Adrenal gland (tissue), 12 donors: Measurements from ENCODE around the gene KLK2. TPM values are rescaled to one million over a fixed set of nuclear protein-coding genes. Genes with fewer than 3 reads are reported as not detected.

Source experiments
- DNase-seq, 7 donors: peaks; one replicate each; pipeline ENCODE4 v3.0.0-alpha.2; 2019 to 2020
- H3K27ac ChIP-seq, 5 donors: fragments of 200-600 bp; sonication (generic) in 4 of 5; 1 replicate in 3 of 5; 2 replicates in 2 of 5; pipeline versions ENCODE4 v1.5.1 to v1.8.0; 2016 to 2020; ENCODE audit warnings: mild to moderate bottlenecking in 1 of 5
- H3K27me3 ChIP-seq: fragments of 200-600 bp; 2 replicates; pipeline ENCODE4 v1.8.0; 2021
- H3K36me3 ChIP-seq, 2 donors: fragments of 200-600 bp; replicated peaks in 1 of 2; 1 replicate in 1 of 2; 2 replicates in 1 of 2; pipeline versions ENCODE4 v1.5.1 to v1.8.0; 2018 to 2022
- H3K4me1 ChIP-seq, 2 donors: fragments of 200-600 bp; replicated peaks in 1 of 2; 1 replicate in 1 of 2; 2 replicates in 1 of 2; pipeline versions ENCODE4 v1.5.1 to v1.8.0; 2018 to 2021
- H3K4me3 ChIP-seq, 4 donors: fragments of 200-600 bp; sonication (generic) in 3 of 4; one replicate each; pipeline ENCODE4 v1.5.1; 2016 to 2018
- H3K9me3 ChIP-seq, 3 donors: fragments of 200-600 bp; sonication (generic) in 1 of 3; replicated peaks in 1 of 3; 1 replicate in 2 of 3; 2 replicates in 1 of 3; pipeline versions ENCODE4 v1.5.1 to v1.8.0; 2016 to 2021
- CTCF ChIP-seq, 6 experiments: fragments of 450-650 bp in 4 of 6; fragments of 200-600 bp in 2 of 6; sonication (generic) in 1 of 6; IDR thresholded peaks; 1 replicate in 5 of 6; 2 replicates in 1 of 6; pipeline versions ENCODE4 v1.5.1 to v1.8.0; 2016 to 2021; ENCODE audit warnings: antibody characterized with exemption in 6 of 6, mild to moderate bottlenecking in 2 of 6, moderate library complexity in 1 of 6
- POLR2A ChIP-seq, 2 donors: fragments of 450-650 bp; IDR thresholded peaks; one replicate each; pipeline ENCODE4 v1.6.1; 2017; ENCODE audit warnings: antibody characterized with exemption in 2 of 2, mild to moderate bottlenecking in 2 of 2, moderate library complexity in 1 of 2
- WGBS, 4 donors: extraction: QIAGEN DNeasy Blood & Tissue Kit in 2 of 4; methylation state at CpG; one replicate each; pipeline versions ENCODE4 v1.1.5 to v1.1.7; 2013 to 2017; 5-methylcytosine and 5-hydroxymethylcytosine counted together
- intact Hi-C, 2 donors: fragments of 100-400 bp; cut with DNase I; formaldehyde crosslinking; loops; one replicate each; pipeline versions ENCODE4 v1.14.1 to v1.15.0; 2022 to 2023
- polyA plus RNA-seq, 3 donors: library from polyadenylated mRNA; stranded (reverse); fragments of 200-250 nt in 2 of 3; fragments of 350-450 nt in 1 of 3; fragmentation: Illumina TruSeq in 1 of 3; extraction: RNeasy Lipid Tissue Mini Kit (QIAGEN cat#74804) in 1 of 3; gene quantifications; one replicate each; pipeline ENCODE4 v1.2.3, GENCODE V29; 2013 to 2014
- total RNA-seq, 9 donors: library from RNA; depleted of rRNA in 4 of 9; stranded (reverse); fragments of >200 nt in 4 of 9; fragments of 120-200 nt in 1 of 9; fragmentation: NEBNext Ultra II Directional in 1 of 9; extraction: Animal tissue kit (Norgen Biotek cat#: 25700) in 1 of 9; gene quantifications; one replicate each; pipeline versions ENCODE4 v1.1.0 to v1.2.4, GENCODE V29; 2013 to 2023
- donor health status: healthy with polysubstance abuse.
- donor health status: Bipolar disorder and iron deficiency.
- donor health status: DM: yes; HTN: yes; CAD: no.
- donor health status: DM: no; HTN: no; CAD: no.
- donor health status: DM: no; HTN: no; CAD: no.
- donor health status: DM: yes; HTN: yes; CAD: no.

KLK2 gene
- total and polyA plus RNA-seq, 12 donors = 0.20 to 0.61 TPM; not detected in 10

GRCh38 chr19:50928831-50929230 lies 55.6 kb downstream of the KLK2 start:
- Histone ChIP-seq H3K27me3 (peaks cover 16% of the 10 kb centered on the region), H3K27ac (no peak overlapping the region), H3K4me1 (no peaks in the 10 kb centered on the region), H3K9me3 (no peaks in the 10 kb centered on the region), H3K4me3 (no peak overlapping the region), H3K36me3 (no peaks in the 10 kb centered on the region)
- DNase-seq = no peak
- WGBS, 4 donors = 65 to 78% (median 69%) methylated on average over 3 to 5 of the region's 5 CpGs
- intact Hi-C loops = loop anchor here (10.0 kb wide), 3 partner anchors 144 to 214 kb away; partner anchors contain the start of gene SHANK1 (in 1 of the 2)
- TF ChIP-seq POLR2A (IDR thresholded peaks at IDR 0.05) (no peak), CTCF (IDR thresholded peaks at IDR 0.05) (no peak)

Other genes starting within 250 kb of the KLK2 start
- gene SYT3, start 233.6 kb upstream of the KLK2 start, total RNA-seq = 1 to 10 TPM in 3 of 9 donors, under 1 TPM in 5, not detected in 1; 0.27 to 3.4 (median 0.70) TPM
- 1 to 10 TPM in 1 of 3 donors, under 1 TPM in 2; 0.26 to 1.8 (median 0.77) TPM for gene SYT3, start 233.6 kb upstream of the KLK2 start, polyA plus RNA-seq
- gene C19orf81, start 224.0 kb upstream of the KLK2 start, total RNA-seq = 1 to 10 TPM in 7 of 9 donors, not detected in 2; 2.4 to 8.2 (median 6.4) TPM
- 10 to 100 TPM in 1 of 3 donors, 1 to 10 TPM in 1, not detected in 1; 4.6 to 39.6 TPM for gene C19orf81, start 224.0 kb upstream of the KLK2 start, polyA plus RNA-seq
- gene SHANK1, start 153.6 kb upstream of the KLK2 start, total RNA-seq = 10 to 100 TPM in 5 of 9 donors, 1 to 10 TPM in 4; 4.2 to 14.6 (median 10.3) TPM
- gene SHANK1, start 153.6 kb upstream of the KLK2 start, polyA plus RNA-seq = 10 to 100 TPM in 1 of 3 donors, 1 to 10 TPM in 2; 1.5 to 22.6 (median 2.1) TPM
- 10 to 100 TPM; 14.8 to 53.8 (median 26.6) TPM for gene CLEC11A, start 150.1 kb upstream of the KLK2 start, total RNA-seq
- 10 to 100 TPM in 2 of 3 donors, 1 to 10 TPM in 1; 1.6 to 32.4 (median 31.6) TPM for gene CLEC11A, start 150.1 kb upstream of the KLK2 start, polyA plus RNA-seq
- gene GPR32, start 103.0 kb upstream of the KLK2 start, total RNA-seq = 10 to 100 TPM in 1 of 9 donors, not detected in 8; 16.0 TPM
- not detected for gene GPR32, start 103.0 kb upstream of the KLK2 start, polyA plus RNA-seq
- gene ACP4, start 83.0 kb upstream of the KLK2 start, total RNA-seq = not detected
- not detected for gene ACP4, start 83.0 kb upstream of the KLK2 start, polyA plus RNA-seq
- gene KLK1, start 49.7 kb upstream of the KLK2 start, total RNA-seq = 1 to 10 TPM in 6 of 9 donors, not detected in 3; 1.4 to 8.6 (median 2.4) TPM
- 10 to 100 TPM in 2 of 3 donors, 1 to 10 TPM in 1; 1.1 to 26.5 (median 11.2) TPM for gene KLK1, start 49.7 kb upstream of the KLK2 start, polyA plus RNA-seq
- gene KLK15, start 39.9 kb upstream of the KLK2 start, total RNA-seq = 1 to 10 TPM in 4 of 9 donors, under 1 TPM in 3, not detected in 2; 0.28 to 5.1 (median 1.0) TPM
- 1 to 10 TPM in 1 of 3 donors, under 1 TPM in 2; 0.15 to 1.7 (median 0.34) TPM for gene KLK15, start 39.9 kb upstream of the KLK2 start, polyA plus RNA-seq
- gene KLK3, start 18.5 kb upstream of the KLK2 start, total RNA-seq = 1 to 10 TPM in 2 of 9 donors, under 1 TPM in 3, not detected in 4; 0.11 to 4.8 (median 0.98) TPM
- 10 to 100 TPM in 1 of 3 donors, 1 to 10 TPM in 1, under 1 TPM in 1; 0.35 to 26.0 (median 1.3) TPM for gene KLK3, start 18.5 kb upstream of the KLK2 start, polyA plus RNA-seq
- gene KLK4, start 38.0 kb downstream of the KLK2 start, total RNA-seq = 10 to 100 TPM in 1 of 9 donors, 1 to 10 TPM in 3, under 1 TPM in 1, not detected in 4; 0.28 to 10.2 (median 2.2) TPM
- gene KLK4, start 38.0 kb downstream of the KLK2 start, polyA plus RNA-seq = 10 to 100 TPM in 2 of 3 donors, under 1 TPM in 1; 0.42 to 16.8 (median 10.9) TPM
- not detected for gene KLK5, start 79.6 kb downstream of the KLK2 start, total RNA-seq
- not detected for gene KLK5, start 79.6 kb downstream of the KLK2 start, polyA plus RNA-seq
- not detected for gene KLK6, start 96.2 kb downstream of the KLK2 start, total RNA-seq
- not detected for gene KLK6, start 96.2 kb downstream of the KLK2 start, polyA plus RNA-seq
- gene KLK7, start 110.5 kb downstream of the KLK2 start, total RNA-seq = under 1 TPM in 1 of 9 donors, not detected in 8; 0.06 TPM
- under 1 TPM in 1 of 3 donors, not detected in 2; 0.03 TPM for gene KLK7, start 110.5 kb downstream of the KLK2 start, polyA plus RNA-seq
- gene KLK8, start 128.2 kb downstream of the KLK2 start, total RNA-seq = under 1 TPM in 1 of 9 donors, not detected in 8; 0.39 TPM
- under 1 TPM in 2 of 3 donors, not detected in 1; 0.34 to 0.80 TPM for gene KLK8, start 128.2 kb downstream of the KLK2 start, polyA plus RNA-seq
- 1 to 10 TPM in 1 of 9 donors, under 1 TPM in 3, not detected in 5; 0.23 to 1.4 (median 0.36) TPM for gene KLK10, start 146.3 kb downstream of the KLK2 start, total RNA-seq
- gene KLK10, start 146.3 kb downstream of the KLK2 start, polyA plus RNA-seq = under 1 TPM in 2 of 3 donors, not detected in 1; 0.34 to 0.56 TPM
- not detected for gene KLK11, start 153.2 kb downstream of the KLK2 start, total RNA-seq
- gene KLK11, start 153.2 kb downstream of the KLK2 start, polyA plus RNA-seq = under 1 TPM in 2 of 3 donors, not detected in 1; 0.07 to 0.32 TPM
- not detected for gene KLK12, start 161.6 kb downstream of the KLK2 start, total RNA-seq
- under 1 TPM in 1 of 3 donors, not detected in 2; 0.17 TPM for gene KLK12, start 161.6 kb downstream of the KLK2 start, polyA plus RNA-seq
- under 1 TPM in 1 of 9 donors, not detected in 8; 0.11 TPM for gene KLK13, start 191.7 kb downstream of the KLK2 start, total RNA-seq
- under 1 TPM in 1 of 3 donors, not detected in 2; 0.47 TPM for gene KLK13, start 191.7 kb downstream of the KLK2 start, polyA plus RNA-seq
- under 1 TPM in 2 of 9 donors, not detected in 7; 0.25 to 0.65 TPM for gene KLK14, start 209.4 kb downstream of the KLK2 start, total RNA-seq
- gene KLK14, start 209.4 kb downstream of the KLK2 start, polyA plus RNA-seq = under 1 TPM in 2 of 3 donors, not detected in 1; 0.48 to 0.81 TPM
- gene CTU1, start 235.0 kb downstream of the KLK2 start, total RNA-seq = 10 to 100 TPM in 4 of 9 donors, 1 to 10 TPM in 5; 5.0 to 23.9 (median 9.8) TPM
- 1 to 10 TPM; 1.1 to 7.3 (median 5.8) TPM for gene CTU1, start 235.0 kb downstream of the KLK2 start, polyA plus RNA-seq